ENCODE measurements around the gene DENND2C.

DENND2C gene, protein sequence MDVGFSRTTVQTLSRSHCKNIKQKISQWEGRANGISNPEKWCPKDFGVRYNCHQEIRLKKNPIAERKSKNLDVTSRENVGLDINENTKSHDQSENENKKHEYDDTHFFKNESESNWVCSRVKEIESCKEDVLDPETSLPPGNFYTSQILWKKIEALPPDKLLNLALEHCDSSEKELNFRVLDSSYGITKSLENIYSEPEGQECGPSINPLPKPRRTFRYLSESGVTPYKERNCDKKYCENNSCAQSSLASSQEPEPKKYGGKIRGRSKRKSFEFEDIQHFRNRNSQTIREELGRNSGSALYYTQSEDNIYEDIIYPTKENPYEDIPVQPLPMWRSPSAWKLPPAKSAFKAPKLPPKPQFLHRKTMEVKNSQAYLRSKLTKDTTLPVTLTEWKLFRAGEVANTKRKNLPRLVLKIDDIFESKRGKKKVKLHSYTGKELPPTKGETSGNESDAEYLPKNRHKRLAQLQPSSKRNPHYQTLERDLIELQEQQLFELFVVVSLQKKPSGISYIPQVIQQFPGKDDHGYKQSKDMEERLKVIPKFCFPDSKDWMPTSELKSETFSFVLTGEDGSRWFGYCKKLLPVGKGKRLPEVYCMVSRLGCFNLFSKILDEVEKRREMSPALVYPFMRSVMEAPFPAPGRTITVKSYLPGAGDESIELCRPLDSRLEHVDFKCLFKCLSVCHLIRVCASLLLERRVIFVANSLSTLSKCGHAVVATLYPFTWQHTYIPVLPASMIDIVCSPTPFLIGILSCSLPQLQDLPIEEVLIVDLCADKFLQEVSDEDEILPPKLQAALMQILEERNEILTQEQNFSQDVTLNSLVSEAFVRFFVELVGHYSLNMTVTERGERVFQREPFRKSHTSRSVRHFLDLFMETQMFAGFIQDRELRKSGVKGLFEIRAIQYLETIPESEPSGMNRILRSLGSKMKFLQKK

DNA sequence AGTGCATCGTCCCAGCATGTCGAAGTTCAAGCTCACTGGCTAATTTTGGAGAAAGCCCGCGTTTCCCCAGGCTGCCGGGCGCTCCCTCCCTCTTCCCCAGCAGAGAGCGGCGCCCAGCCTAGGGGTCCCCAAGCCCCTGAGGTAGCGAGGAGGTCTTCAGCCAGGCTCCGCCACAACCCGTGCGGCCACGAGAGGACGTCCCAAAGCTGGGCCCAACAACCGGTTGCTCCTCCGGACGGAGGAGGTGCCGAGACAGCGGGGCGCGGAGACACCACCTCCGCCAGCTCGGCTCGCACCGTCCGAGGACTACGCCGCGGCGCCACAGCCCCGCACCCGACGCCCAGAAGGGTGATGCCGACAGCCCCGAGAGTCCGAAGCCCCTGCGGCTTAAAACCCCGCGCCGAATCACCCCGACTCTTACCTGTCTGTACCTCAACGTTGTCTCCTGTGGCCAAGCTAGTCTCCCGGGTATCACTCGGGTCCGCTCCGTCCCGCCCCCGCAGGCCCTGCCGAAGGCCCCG, at the start of gene DENND2C:
TSS of gene DENND2C (minus strand) at position 488 of the 521 bp plus-strand sequence. CDS start 44,065 bp downstream, outside the sequence.
- no peaks in the 10 kb centered on the region for H3K4me1 ChIP-seq (ENCODE audit: control insufficient read depth in 1 of 2, insufficient read depth in 2 of 2, low read length in 2 of 2)
- H3K27ac ChIP-seq (ENCODE audit: low read length) = no peak within 1 kb of the TSS
- H3K36me3 ChIP-seq (ENCODE audit: control insufficient read depth in 1 of 2, insufficient read depth in 2 of 2, low read length in 2 of 2) = no peaks in the 10 kb centered on the region
- H3K9me3 ChIP-seq (ENCODE audit: control insufficient read depth in 1 of 2, low read length in 2 of 2) = no peaks in the 10 kb centered on the region
- peak within 1 kb of the TSS; percentile 77 to 89 for H3K4me3 ChIP-seq (ENCODE audit: low read depth in 1 of 2, low read length in 2 of 2)
- H3K27me3 ChIP-seq (ENCODE audit: low read depth, low read length) = no peaks in the 10 kb centered on the region

DNA sequence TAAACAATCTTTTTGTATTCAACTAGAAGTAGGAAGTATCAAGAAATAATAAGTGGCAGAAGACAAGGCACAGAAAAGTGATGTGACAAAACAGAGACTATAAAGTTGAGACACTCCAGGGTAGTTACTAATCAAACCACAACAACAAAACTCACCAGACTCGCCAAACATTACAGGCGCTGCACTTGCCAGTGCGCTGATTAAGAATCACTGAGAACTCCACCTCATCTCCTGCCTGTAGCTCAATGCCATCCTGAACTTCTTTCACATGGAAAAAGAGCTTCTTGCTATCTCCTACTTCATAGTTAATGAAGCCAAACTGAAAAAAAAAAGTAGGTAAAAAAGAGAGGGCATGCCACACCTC, 49.6 kb upstream of the DENND2C start:
- Histone ChIP-seq H3K9me3 (ENCODE audit: control insufficient read depth in 1 of 2, low read length in 2 of 2) (no peaks in the 10 kb centered on the region), H3K4me3 (ENCODE audit: low read depth in 1 of 2, low read length in 2 of 2) (no peak overlapping the region), H3K27ac (ENCODE audit: low read length) (no peak overlapping the region), H3K36me3 (ENCODE audit: control insufficient read depth in 1 of 2, insufficient read depth in 2 of 2, low read length in 2 of 2) (peaks cover 59 to 72% of the 10 kb centered on the region in 2 donors), H3K4me1 (ENCODE audit: control insufficient read depth in 1 of 2, insufficient read depth in 2 of 2, low read length in 2 of 2) (peaks cover 6 to 28% of the 10 kb centered on the region in 2 donors), H3K27me3 (ENCODE audit: low read depth, low read length) (no peaks in the 10 kb centered on the region)

DNA sequence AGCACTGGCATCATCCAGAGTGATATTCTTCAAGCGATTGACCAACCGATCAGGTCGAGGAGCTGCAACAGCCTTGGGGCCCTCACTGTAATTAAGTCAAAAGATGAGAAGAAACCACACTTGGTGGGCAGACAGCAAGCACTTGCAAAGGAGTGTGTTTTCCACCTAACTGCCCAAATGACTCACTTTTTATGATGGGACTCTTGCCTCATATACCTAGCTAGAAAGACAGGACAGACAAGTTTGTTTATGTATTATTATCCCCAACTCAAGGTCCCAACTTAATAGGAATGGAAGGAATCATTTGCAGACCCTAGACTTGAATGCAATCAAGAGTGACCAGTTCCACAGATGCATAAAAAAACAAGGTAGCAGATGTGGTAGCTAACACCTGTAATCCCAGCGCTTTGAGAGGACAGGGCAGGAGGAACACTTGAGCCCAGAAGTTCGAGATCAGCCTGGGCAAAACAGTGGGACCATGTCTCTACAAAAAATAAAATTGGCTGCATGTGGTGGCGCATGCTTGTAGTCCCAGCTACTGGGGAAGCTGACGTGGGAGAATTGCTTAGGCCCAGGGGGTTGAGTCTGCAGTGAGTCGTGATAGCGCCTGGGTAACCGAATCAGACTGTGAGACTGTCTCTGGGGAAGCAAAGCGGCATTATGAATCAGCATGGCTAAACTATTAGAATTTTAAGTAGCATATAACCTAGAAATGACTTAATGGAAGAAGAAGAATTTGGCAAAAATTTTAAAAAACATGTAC, 49.0 kb upstream of the DENND2C start:
- peaks cover 55 to 74% of the 10 kb centered on the region in 2 donors for H3K36me3 ChIP-seq (ENCODE audit: control insufficient read depth in 1 of 2, insufficient read depth in 2 of 2, low read length in 2 of 2)
- peaks cover 6 to 30% of the 10 kb centered on the region in 2 donors for H3K4me1 ChIP-seq (ENCODE audit: control insufficient read depth in 1 of 2, insufficient read depth in 2 of 2, low read length in 2 of 2)
- no peaks in the 10 kb centered on the region for H3K27me3 ChIP-seq (ENCODE audit: low read depth, low read length)
- H3K9me3 ChIP-seq (ENCODE audit: control insufficient read depth in 1 of 2, low read length in 2 of 2) = no peaks in the 10 kb centered on the region
- H3K27ac ChIP-seq (ENCODE audit: low read length) = no peak overlapping the region
- H3K4me3 ChIP-seq (ENCODE audit: low read depth in 1 of 2, low read length in 2 of 2) = no peak overlapping the region

DNA sequence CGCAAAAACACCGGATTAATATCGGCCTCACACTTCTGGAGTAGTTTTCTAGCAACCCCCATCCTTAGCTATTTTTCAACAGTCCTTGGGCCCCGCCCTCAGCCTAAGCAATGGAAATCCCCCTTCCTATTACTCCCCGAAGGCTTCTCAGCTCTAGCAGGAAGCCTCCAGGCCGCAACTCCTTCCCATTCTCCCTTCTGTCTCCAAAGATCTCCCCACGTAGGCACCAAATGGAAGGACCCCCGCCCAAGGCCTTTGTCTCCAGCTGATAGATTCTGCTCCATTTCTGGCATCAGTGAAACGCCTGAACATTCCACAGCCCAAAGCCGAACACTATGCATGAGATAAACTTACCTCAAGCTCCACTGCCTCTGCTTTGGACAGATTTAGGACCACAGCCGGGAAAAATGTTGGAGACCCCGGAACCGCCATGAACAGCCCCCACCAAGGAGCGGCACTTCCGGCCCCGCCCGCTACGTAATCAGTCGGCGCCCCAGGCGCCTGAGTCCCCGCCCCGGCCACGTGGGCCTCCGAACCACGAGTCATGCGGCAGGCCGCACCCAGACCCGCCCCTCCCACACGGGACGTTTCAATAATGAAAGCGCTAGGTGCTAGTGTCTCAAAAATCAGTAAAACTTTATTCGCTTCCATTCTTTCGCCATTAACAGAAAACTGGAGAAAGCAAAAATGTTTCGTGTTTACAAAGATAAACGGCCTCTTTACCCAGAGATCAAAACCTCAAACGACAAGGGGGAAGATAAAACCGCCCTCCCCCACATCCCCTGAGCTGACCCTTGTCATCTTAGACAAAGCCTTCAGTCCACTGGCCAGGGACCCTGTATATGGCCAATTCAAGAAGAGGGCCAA, 46.7 kb upstream of the DENND2C start, which contains the start of gene NRAS:
TSS of gene NRAS (minus strand) at position 468 of the 867 bp plus-strand sequence. CDS start 611 bp downstream, outside the sequence.
- peaks cover 6 to 30% of the 10 kb centered on the region in 2 donors for H3K4me1 ChIP-seq (ENCODE audit: control insufficient read depth in 1 of 2, insufficient read depth in 2 of 2, low read length in 2 of 2)
- H3K4me3 ChIP-seq (ENCODE audit: low read depth in 1 of 2, low read length in 2 of 2) = peak within 1 kb of the TSS; percentile 85 to 98
- H3K36me3 ChIP-seq (ENCODE audit: control insufficient read depth in 1 of 2, insufficient read depth in 2 of 2, low read length in 2 of 2) = peaks cover 50 to 63% of the 10 kb centered on the region in 2 donors
- peak within 1 kb of the TSS; percentile 99 for H3K27ac ChIP-seq (ENCODE audit: low read length)
- H3K27me3 ChIP-seq (ENCODE audit: low read depth, low read length) = no peaks in the 10 kb centered on the region
- no peaks in the 10 kb centered on the region for H3K9me3 ChIP-seq (ENCODE audit: control insufficient read depth in 1 of 2, low read length in 2 of 2)

DNA sequence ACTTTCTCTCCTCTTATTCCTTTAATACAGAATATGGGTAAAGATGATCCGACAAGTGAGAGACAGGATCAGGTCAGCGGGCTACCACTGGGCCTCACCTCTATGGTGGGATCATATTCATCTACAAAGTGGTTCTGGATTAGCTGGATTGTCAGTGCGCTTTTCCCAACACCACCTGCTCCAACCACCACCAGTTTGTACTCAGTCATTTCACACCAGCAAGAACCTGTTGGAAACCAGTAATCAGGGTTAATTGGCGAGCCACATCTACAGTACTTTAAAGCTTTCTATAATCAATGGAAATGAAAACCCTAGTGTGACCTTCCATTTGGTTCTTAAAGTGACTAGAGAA, 46.1 kb upstream of the DENND2C start:
- H3K36me3 ChIP-seq (ENCODE audit: control insufficient read depth in 1 of 2, insufficient read depth in 2 of 2, low read length in 2 of 2) = peaks cover 44 to 62% of the 10 kb centered on the region in 2 donors
- H3K27me3 ChIP-seq (ENCODE audit: low read depth, low read length) = no peaks in the 10 kb centered on the region
- peak overlapping the region; percentile 85 to 98 for H3K4me3 ChIP-seq (ENCODE audit: low read depth in 1 of 2, low read length in 2 of 2)

DNA sequence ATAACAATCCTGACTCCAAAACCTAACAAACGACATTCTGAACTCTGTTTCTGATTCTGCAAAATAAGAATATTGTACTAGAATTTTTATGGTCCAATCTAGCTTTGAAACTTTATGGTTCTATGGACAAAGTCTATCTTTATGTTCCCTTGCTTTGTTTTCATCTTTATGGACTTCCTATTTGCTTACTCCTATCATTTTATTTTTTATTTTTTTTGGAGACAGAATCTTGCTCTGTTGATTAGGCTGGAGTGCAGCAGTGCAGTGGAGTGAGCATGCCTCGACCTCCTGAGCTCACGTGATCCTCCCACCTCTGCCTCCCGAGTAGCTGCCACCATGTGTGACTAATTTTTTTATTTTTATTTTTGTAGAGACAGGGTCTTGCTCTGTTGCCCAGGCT, 43.1 kb upstream of the DENND2C start:
- Histone ChIP-seq H3K36me3 (ENCODE audit: control insufficient read depth in 1 of 2, insufficient read depth in 2 of 2, low read length in 2 of 2) (peaks cover 34 to 58% of the 10 kb centered on the region in 2 donors), H3K9me3 (ENCODE audit: control insufficient read depth in 1 of 2, low read length in 2 of 2) (no peaks in the 10 kb centered on the region), H3K27me3 (ENCODE audit: low read depth, low read length) (no peaks in the 10 kb centered on the region), H3K4me1 (ENCODE audit: control insufficient read depth in 1 of 2, insufficient read depth in 2 of 2, low read length in 2 of 2) (peaks cover 6 to 30% of the 10 kb centered on the region in 2 donors), H3K4me3 (ENCODE audit: low read depth in 1 of 2, low read length in 2 of 2) (no peak overlapping the region), H3K27ac (ENCODE audit: low read length) (no peak overlapping the region)

More for the DNA sequence above, 46.1 kb upstream of the DENND2C start:
- peaks cover 6 to 30% of the 10 kb centered on the region in 2 donors for H3K4me1 ChIP-seq (ENCODE audit: control insufficient read depth in 1 of 2, insufficient read depth in 2 of 2, low read length in 2 of 2)
- H3K9me3 ChIP-seq (ENCODE audit: control insufficient read depth in 1 of 2, low read length in 2 of 2) = no peaks in the 10 kb centered on the region
- peak overlapping the region; percentile 99 for H3K27ac ChIP-seq (ENCODE audit: low read length)

DNA sequence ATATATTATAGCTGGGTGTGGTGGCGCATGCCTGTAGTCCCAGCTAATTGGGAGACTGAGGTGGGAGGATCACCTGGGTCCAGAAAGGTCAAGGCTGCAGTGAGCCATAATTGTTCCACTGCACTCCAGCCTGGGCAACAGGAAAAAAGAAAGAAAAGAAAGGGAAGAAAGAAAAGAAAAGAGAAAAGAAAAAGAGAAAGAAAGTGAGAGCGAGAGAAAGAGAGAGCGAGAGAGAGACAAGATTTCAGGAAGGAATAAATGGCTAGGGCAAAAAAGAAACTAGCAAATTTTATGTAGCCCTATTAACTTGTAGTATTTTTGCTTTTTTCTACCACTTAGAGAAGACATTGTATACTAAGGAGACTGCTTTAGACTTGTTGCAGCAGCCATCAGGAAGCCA, 40.5 kb upstream of the DENND2C start:
- no peak overlapping the region for H3K4me3 ChIP-seq (ENCODE audit: low read depth in 1 of 2, low read length in 2 of 2)
- peaks cover 1 to 16% of the 10 kb centered on the region in 2 donors for H3K4me1 ChIP-seq (ENCODE audit: control insufficient read depth in 1 of 2, insufficient read depth in 2 of 2, low read length in 2 of 2)
- no peaks in the 10 kb centered on the region for H3K9me3 ChIP-seq (ENCODE audit: control insufficient read depth in 1 of 2, low read length in 2 of 2)
- H3K27ac ChIP-seq (ENCODE audit: low read length) = no peak overlapping the region
- peaks cover 47 to 71% of the 10 kb centered on the region in 2 donors for H3K36me3 ChIP-seq (ENCODE audit: control insufficient read depth in 1 of 2, insufficient read depth in 2 of 2, low read length in 2 of 2)
- H3K27me3 ChIP-seq (ENCODE audit: low read depth, low read length) = no peaks in the 10 kb centered on the region

DNA sequence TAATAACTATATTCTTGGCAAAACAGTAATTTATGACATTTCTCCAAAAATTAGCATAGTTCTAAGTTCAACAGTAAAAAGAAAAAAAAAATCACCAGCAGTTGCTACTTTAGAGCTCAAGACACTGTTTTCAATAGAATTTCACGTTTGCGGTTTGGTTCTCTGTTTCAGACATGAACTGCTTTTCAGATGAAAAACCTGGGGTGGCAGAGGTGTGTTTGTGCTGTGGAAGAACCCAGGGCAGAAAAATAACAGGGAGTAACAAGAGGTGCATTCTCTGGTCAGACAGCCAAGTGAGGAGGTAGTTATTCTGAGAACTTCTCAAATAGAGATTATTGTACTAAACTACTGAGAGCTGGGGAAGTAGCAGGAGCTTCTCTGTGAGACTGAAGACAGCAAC, 37.8 kb upstream of the DENND2C start:
- Histone ChIP-seq H3K9me3 (ENCODE audit: control insufficient read depth in 1 of 2, low read length in 2 of 2) (no peaks in the 10 kb centered on the region), H3K27me3 (ENCODE audit: low read depth, low read length) (no peaks in the 10 kb centered on the region), H3K36me3 (ENCODE audit: control insufficient read depth in 1 of 2, insufficient read depth in 2 of 2, low read length in 2 of 2) (peaks cover 44 to 54% of the 10 kb centered on the region in 2 donors), H3K27ac (ENCODE audit: low read length) (no peak overlapping the region), H3K4me3 (ENCODE audit: low read depth in 1 of 2, low read length in 2 of 2) (no peak overlapping the region), H3K4me1 (ENCODE audit: control insufficient read depth in 1 of 2, insufficient read depth in 2 of 2, low read length in 2 of 2) (no peaks in the 10 kb centered on the region)

DNA sequence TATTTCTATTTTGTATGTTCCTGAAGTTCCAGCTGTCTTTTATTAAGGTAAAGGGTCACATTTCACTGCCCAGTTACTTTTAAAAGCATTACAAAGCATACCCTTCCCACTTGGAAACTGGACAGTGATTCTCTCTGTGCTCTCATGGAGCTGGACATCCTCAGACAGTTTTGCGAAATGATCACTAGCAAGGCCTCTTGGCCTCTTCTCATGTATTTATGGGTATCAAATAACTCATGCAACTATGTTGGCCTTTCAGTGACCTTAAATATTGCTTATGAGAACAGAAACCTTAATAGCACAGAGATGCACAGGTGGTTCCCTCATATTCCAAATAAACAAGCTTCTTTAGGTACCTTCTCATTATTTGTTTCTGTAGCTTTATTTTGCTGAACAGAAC, 33.4 kb upstream of the DENND2C start:
- Histone ChIP-seq H3K27me3 (ENCODE audit: low read depth, low read length) (no peaks in the 10 kb centered on the region), H3K27ac (ENCODE audit: low read length) (no peak overlapping the region), H3K4me3 (ENCODE audit: low read depth in 1 of 2, low read length in 2 of 2) (no peak overlapping the region), H3K9me3 (ENCODE audit: control insufficient read depth in 1 of 2, low read length in 2 of 2) (no peaks in the 10 kb centered on the region), H3K36me3 (ENCODE audit: control insufficient read depth in 1 of 2, insufficient read depth in 2 of 2, low read length in 2 of 2) (peaks cover 20 to 27% of the 10 kb centered on the region in 2 donors), H3K4me1 (ENCODE audit: control insufficient read depth in 1 of 2, insufficient read depth in 2 of 2, low read length in 2 of 2) (no peaks in the 10 kb centered on the region)

DNA sequence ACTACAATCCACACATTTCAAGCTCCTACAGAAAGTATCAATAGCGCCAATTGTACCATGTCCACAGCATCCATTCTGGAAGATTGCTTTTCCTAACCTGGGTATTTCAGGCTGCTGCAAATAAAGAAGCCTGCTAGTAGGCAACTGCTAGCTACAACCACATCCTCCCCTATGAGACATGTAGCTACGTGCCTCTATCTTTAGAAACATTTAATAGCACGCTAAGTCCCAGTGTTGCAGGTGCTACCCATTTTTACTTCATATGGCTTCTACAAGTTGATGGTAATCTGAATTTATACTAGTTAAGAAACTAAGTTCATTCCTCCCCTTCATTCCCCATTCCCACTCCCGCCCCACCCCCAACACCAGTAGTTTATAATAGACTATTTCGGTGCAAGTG, 32.9 kb upstream of the DENND2C start:
- H3K36me3 ChIP-seq (ENCODE audit: control insufficient read depth in 1 of 2, insufficient read depth in 2 of 2, low read length in 2 of 2) = peaks cover 15 to 22% of the 10 kb centered on the region in 2 donors
- no peaks in the 10 kb centered on the region for H3K9me3 ChIP-seq (ENCODE audit: control insufficient read depth in 1 of 2, low read length in 2 of 2)
- H3K4me1 ChIP-seq (ENCODE audit: control insufficient read depth in 1 of 2, insufficient read depth in 2 of 2, low read length in 2 of 2) = no peaks in the 10 kb centered on the region
- no peaks in the 10 kb centered on the region for H3K27me3 ChIP-seq (ENCODE audit: low read depth, low read length)
- no peak overlapping the region for H3K27ac ChIP-seq (ENCODE audit: low read length)
- no peak overlapping the region for H3K4me3 ChIP-seq (ENCODE audit: low read depth in 1 of 2, low read length in 2 of 2)
